ENCODE data around the gene LSMEM2. TPM values are rescaled to one million over a fixed set of nuclear protein-coding genes. Genes with fewer than 3 reads are reported as not detected.
"Not testable (repeated sequence)": the region's sequence is repeated elsewhere in the genome, so short reads cannot be mapped to it uniquely, and the experiment has no call there.

Gene LSMEM2
- total RNA-seq, 8 experiments from 2014 or later = 0.36 to 2.6 (median 0.54) TPM; not detected in 1

DNA sequence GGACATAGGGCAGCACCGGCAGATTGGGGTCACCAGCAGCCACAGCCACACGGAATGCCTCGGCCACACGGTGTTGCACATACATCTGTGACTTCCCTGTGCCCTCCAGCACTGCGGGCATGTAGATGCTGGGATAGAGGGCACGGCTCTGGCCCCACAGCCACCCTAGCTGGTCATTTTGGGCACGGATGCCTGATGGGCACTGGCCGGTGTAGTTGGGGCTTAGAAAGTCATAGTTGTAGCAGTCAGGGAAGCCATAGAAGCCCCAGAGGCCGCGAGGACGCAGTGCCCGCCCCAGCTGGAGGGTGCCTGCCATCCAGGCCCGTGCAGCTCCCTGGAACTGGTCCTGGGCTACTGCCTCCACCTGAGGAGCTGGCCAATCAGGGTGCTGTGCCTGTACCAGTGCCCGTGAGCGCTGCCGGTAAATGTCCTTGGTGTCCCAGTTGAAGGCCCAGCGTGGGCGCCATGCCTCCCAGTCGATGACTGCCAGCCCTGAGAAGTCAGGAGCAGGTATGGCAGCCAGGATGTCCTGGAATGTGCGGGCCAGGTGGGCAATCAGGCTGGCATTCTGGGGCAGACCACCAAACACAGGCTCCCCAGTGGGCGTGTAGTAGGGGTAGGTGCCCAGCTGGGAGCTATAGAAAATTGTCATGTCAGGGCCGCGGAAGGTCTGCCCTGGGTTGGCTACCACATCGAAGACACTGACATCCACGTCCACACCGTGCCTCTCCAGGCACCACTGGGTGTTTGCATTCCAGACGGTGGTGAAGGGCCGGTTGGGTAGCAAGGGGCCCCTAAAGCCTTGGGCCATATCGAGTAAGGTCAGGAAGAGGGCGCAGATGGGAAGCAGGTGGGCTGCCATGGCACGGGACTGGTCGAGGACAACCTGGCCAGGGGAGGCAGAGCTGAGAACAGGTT is 23.5 kb downstream of the LSMEM2 start:
- Histone ChIP-seq H3K4me1 (replicated peaks in 1 of 2) (peaks cover 14 to 22% of the 10 kb centered on the region in 2 donors), H3K27ac (no peak overlapping the region), H3K4me3 (no peak overlapping the region)
- no peak for ATAC-seq (replicated peaks in 6 of 8)
- 52 to 100% (median 90%) methylated on average over 2 to 15 of the region's 32 CpGs; no CpG with 5 or more reads in 1 of the 10 experiments for WGBS, 10 experiments
- in situ Hi-C loops (cut with MboI; ENCODE audit: low pct_unique_long_range_greater_than_20kb in 2 of 9, low sequenced_read_pairs in 9 of 9, unreplicated experiment in 9 of 9) = no loop called here

GRCh38 chr3:50303013-50303815 is 24.3 kb downstream of the LSMEM2 start, which contains the start of gene HYAL1:
Gene HYAL1 (minus strand): TSS chr3:50303574. CDS start chr3:50302956, 618 bp downstream.
- Histone ChIP-seq H3K4me1 (replicated peaks in 1 of 2) (peaks cover 12 to 18% of the 10 kb centered on the region in 2 donors), H3K4me3 (no peak within 1 kb of the TSS), H3K27ac (peak within 1 kb of the TSS in 1 of 2 donors; percentile 21)
- ATAC-seq (replicated peaks in 6 of 8) = peak in 3 of 8 experiments; percentile 6 to 43 (median 13)
- in situ Hi-C loops (cut with MboI; ENCODE audit: low pct_unique_long_range_greater_than_20kb in 2 of 9, low sequenced_read_pairs in 9 of 9, unreplicated experiment in 9 of 9) = no loop called here
- WGBS, 10 experiments = 56 to 80% (median 76%) methylated on average over 1 to 7 of the region's 14 CpGs; no CpG with 5 or more reads in 6 of the 10 experiments

DNA sequence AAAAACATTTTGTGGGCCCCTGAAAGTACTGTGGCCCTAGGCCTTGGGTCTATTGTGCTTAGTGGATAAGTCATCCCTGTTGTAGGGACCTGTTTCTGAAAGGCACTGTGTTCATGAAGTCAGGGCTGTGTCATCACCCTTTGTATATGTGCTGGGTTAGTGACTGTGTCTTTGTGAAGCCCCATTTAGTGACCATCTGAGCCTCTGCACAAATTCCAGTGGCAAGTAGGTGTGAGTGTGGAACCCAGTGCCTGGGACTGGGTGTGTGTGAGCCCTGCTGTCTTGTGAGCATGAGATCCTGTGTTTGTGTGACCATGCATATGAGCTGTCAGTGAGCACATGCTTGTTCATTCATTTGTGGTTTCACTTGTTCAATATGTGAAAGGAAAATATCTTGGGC is 25.7 kb downstream of the LSMEM2 start:
- in situ Hi-C loops (cut with MboI; ENCODE audit: low pct_unique_long_range_greater_than_20kb in 2 of 9, low sequenced_read_pairs in 9 of 9, unreplicated experiment in 9 of 9) = no loop called here
- ATAC-seq (replicated peaks in 6 of 8) = peak in 1 of 8 experiments; percentile 32
- Histone ChIP-seq H3K4me3 (no peak overlapping the region), H3K27ac (no peak overlapping the region), H3K4me1 (replicated peaks in 1 of 2) (peaks cover 8 to 17% of the 10 kb centered on the region in 2 donors)

DNA sequence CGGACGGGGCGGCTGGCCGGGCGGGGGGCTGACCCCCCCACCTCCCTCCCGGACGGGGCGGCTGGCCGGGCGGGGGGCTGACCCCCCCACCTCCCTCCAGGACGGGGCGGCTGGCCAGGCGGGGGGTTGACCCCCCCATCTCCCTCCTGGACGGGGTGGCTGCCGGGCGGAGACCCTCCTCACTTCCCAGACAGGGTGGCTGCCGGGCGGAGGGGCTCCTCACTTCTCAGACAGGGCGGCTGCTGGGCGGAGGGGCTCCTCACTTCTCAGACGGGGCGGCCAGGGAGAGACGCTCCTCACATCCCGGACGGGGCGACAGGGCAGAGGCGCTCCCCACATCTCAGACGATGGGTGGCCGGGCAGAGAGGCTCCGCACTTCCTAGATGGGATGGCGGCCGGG is 33.2 kb downstream of the LSMEM2 start:
- ATAC-seq (replicated peaks in 6 of 8); in situ Hi-C loops (cut with MboI; ENCODE audit: low pct_unique_long_range_greater_than_20kb in 2 of 9, low sequenced_read_pairs in 9 of 9, unreplicated experiment in 9 of 9); H3K27ac ChIP-seq; H3K4me3 ChIP-seq; H3K4me1 ChIP-seq (replicated peaks in 1 of 2): not testable (repeated sequence)
- WGBS, 10 experiments = no CpG with 5 or more reads among the region's 32 CpGs

DNA sequence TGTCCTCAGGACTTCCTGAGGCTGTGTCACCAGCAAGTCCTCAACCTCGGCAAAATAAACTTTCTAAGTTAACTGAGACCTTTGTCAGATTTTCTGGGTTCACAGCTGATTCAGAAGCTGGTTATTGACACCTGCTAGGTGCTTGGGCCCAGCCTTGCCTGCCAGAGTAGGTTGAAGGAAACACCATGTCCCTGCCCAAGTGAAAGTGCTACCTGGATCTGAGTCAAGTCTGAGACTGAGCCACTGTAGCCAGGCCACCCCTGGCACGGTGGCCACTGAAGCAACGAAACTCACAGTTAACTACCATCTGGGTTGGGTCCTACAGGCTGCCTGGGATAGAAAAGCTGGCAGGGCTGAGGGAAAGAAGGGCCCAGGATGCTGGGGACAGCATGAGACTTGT is 35.5 kb downstream of the LSMEM2 start:
- in situ Hi-C loops (cut with MboI; ENCODE audit: low pct_unique_long_range_greater_than_20kb in 2 of 9, low sequenced_read_pairs in 9 of 9, unreplicated experiment in 9 of 9) = no loop called here
- no peak for ATAC-seq (replicated peaks in 6 of 8)
- H3K27ac ChIP-seq = no peak overlapping the region
- H3K4me1 ChIP-seq (replicated peaks in 1 of 2) = peaks cover 1 to 3% of the 10 kb centered on the region in 2 donors
- 0 to 100% (median 87%) methylated on average over 1 to 2 of the region's 3 CpGs; no CpG with 5 or more reads in 4 of the 10 experiments for WGBS, 10 experiments
- no peak overlapping the region for H3K4me3 ChIP-seq

GRCh38 chr3:50314816-50315215 is 35.9 kb downstream of the LSMEM2 start:
- in situ Hi-C loops (cut with MboI; ENCODE audit: low pct_unique_long_range_greater_than_20kb in 2 of 9, low sequenced_read_pairs in 9 of 9, unreplicated experiment in 9 of 9) = no loop called here
- H3K4me3 ChIP-seq = no peak overlapping the region
- WGBS, 10 experiments = 92 to 100% (median 100%) methylated on average over 1 to 4 of the region's 4 CpGs; no CpG with 5 or more reads in 5 of the 10 experiments
- no peak for ATAC-seq (replicated peaks in 6 of 8)
- H3K4me1 ChIP-seq (replicated peaks in 1 of 2) = peaks cover 6 to 8% of the 10 kb centered on the region in 2 donors
- H3K27ac ChIP-seq = no peak overlapping the region

GRCh38 chr3:50316657-50317242 is 37.9 kb downstream of the LSMEM2 start:
- in situ Hi-C loops (cut with MboI; ENCODE audit: low pct_unique_long_range_greater_than_20kb in 2 of 9, low sequenced_read_pairs in 9 of 9, unreplicated experiment in 9 of 9) = no loop called here
- Histone ChIP-seq H3K4me1 (replicated peaks in 1 of 2) (peaks cover 13 to 15% of the 10 kb centered on the region in 2 donors), H3K27ac (no peak overlapping the region), H3K4me3 (no peak overlapping the region)
- WGBS, 10 experiments = 13 to 100% (median 89%) methylated on average over 1 to 7 of the region's 9 CpGs; no CpG with 5 or more reads in 5 of the 10 experiments
- peak in 6 of 8 experiments; percentile 7 to 60 (median 18) for ATAC-seq (replicated peaks in 6 of 8)

DNA sequence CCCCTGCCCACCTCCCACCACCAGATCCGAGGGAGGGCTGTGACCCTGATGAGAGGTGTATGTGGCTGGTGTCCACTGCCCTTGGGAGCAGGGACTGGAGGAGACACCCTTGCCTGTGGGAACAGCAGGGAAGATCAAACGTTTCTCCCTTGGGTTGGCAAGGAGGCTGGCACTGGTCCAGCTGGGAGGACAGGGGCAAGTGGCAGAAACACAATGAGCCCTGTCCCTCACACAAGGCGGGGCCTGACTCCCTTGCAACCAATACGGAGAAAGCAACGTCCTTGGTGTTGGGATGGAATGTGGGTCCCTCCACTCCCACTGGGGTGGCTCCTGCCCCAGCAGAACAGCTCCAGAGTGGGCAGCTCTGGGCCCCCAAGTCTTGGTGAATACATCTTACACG is 38.4 kb downstream of the LSMEM2 start:
- H3K27ac ChIP-seq = no peak overlapping the region
- ATAC-seq (replicated peaks in 6 of 8) = no peak
- WGBS, 10 experiments = 40 to 100% (median 80%) methylated on average over 1 to 4 of the region's 6 CpGs; no CpG with 5 or more reads in 4 of the 10 experiments
- peaks cover 18 to 21% of the 10 kb centered on the region in 2 donors for H3K4me1 ChIP-seq (replicated peaks in 1 of 2)
- in situ Hi-C loops (cut with MboI; ENCODE audit: low pct_unique_long_range_greater_than_20kb in 2 of 9, low sequenced_read_pairs in 9 of 9, unreplicated experiment in 9 of 9) = no loop called here
- H3K4me3 ChIP-seq = no peak overlapping the region

- no peak for ATAC-seq (replicated peaks in 6 of 8)
- WGBS, 10 experiments = 80 to 100% (median 95%) methylated on average over 1 to 5 of the region's 11 CpGs; no CpG with 5 or more reads in 5 of the 10 experiments
- H3K4me3 ChIP-seq = no peak overlapping the region
- no peak overlapping the region for H3K27ac ChIP-seq
- peaks cover 22 to 26% of the 10 kb centered on the region in 2 donors for H3K4me1 ChIP-seq (replicated peaks in 1 of 2)
- in situ Hi-C loops (cut with MboI; ENCODE audit: low pct_unique_long_range_greater_than_20kb in 2 of 9, low sequenced_read_pairs in 9 of 9, unreplicated experiment in 9 of 9) = no loop called here
Measured at GRCh38 chr3:50318163-50318562, 39.3 kb downstream of the LSMEM2 start.

DNA sequence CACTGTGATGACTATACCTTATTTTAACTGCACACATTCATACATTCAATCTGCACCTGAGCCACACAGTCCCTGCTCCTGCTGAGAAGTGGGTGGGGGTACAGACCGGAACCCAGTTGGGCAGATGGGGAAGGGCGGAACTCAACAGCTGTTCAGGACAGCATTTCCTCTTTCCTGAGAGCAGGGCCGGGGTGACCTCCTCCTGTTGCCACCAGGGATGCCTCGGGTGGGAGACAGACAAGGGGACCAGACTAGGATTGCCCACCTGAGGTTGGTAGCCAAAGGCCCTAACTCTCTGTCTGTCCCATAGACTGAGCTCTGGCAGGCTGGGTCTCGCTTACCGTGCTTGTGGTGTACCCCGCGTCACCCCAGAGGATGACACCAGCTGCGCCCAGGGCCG is 39.7 kb downstream of the LSMEM2 start:
- Histone ChIP-seq H3K4me1 (replicated peaks in 1 of 2) (peaks cover 22 to 26% of the 10 kb centered on the region in 2 donors), H3K4me3 (no peak overlapping the region), H3K27ac (no peak overlapping the region)
- ATAC-seq (replicated peaks in 6 of 8) = no peak
- in situ Hi-C loops (cut with MboI; ENCODE audit: low pct_unique_long_range_greater_than_20kb in 2 of 9, low sequenced_read_pairs in 9 of 9, unreplicated experiment in 9 of 9) = no loop called here
- WGBS, 10 experiments = 78 to 100% (median 91%) methylated on average over 1 to 7 of the region's 10 CpGs; no CpG with 5 or more reads in 4 of the 10 experiments

DNA sequence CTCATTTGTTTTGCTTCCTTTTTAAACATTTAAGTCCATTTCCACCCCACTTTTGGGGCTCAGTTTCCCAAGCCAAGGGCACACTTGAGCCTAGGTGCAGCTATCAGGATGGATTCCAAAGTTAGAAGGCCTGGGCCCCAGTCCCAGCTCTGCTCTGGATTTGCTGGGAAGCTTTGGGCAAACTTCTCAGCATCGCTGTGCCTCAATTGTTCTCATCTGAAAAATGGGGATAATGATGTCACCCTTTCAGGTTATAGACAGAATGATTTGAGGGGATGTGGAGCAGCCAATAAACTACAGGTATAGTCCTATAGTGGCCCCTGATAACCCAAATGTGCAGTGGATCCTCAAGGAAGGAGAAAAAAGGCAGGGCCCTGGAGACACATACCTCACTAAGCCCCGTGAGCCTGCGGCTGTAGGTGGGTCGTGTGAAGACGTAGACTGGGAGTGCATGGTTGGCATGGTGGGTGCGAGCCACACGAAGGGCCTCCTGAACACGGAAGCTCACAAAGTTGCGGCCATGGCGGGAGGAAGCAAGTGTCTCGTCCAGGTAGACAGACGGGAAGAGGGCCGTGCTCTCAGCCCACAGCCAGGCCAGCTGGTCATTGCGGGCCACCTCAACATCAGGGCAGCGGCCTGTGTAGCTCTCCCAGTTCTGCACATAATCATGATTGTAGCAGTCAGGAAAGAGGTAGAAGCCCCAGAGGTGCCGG is 40.5 kb downstream of the LSMEM2 start:
- H3K27ac ChIP-seq = no peak overlapping the region
- in situ Hi-C loops (cut with MboI; ENCODE audit: low pct_unique_long_range_greater_than_20kb in 2 of 9, low sequenced_read_pairs in 9 of 9, unreplicated experiment in 9 of 9) = no loop called here
- 79 to 100% (median 90%) methylated on average over 1 to 10 of the region's 16 CpGs; no CpG with 5 or more reads in 3 of the 10 experiments for WGBS, 10 experiments
- no peak for ATAC-seq (replicated peaks in 6 of 8)
- peaks cover 22 to 28% of the 10 kb centered on the region in 2 donors for H3K4me1 ChIP-seq (replicated peaks in 1 of 2)
- no peak overlapping the region for H3K4me3 ChIP-seq
